HG03378 (cell line): ENCODE data around the gene ICAM1.
"Not testable (repeated sequence)": the region's sequence is repeated elsewhere in the genome, so short reads cannot be mapped to it uniquely, and the experiment has no call there.

ENCODE experiments used
- ATAC-seq: cut with Tn5 transposase; IDR thresholded peaks from one replicate; pipeline ENCODE4 v1.9.1; 2021; ENCODE audit warnings: mild to moderate bottlenecking, moderate library complexity; ENCODE audit not compliant: unreplicated experiment

ICAM1 gene

GRCh38 chr19:10270616-10271394 lies at the start of gene ICAM1:
Gene ICAM1 (plus strand): TSS chr19:10271120. CDS start chr19:10271160, 40 bp downstream.
- ATAC-seq, result peak; percentile 37

GRCh38 chr19:10222201-10222890 lies 48.6 kb upstream of the ICAM1 start:
- ATAC-seq, result no peak

- no peak for ATAC-seq
Measured at GRCh38 chr19:10223488-10224213, 47.3 kb upstream of the ICAM1 start.

GRCh38 chr19:10224337-10224736 lies 46.6 kb upstream of the ICAM1 start:
- ATAC-seq, result no peak

GRCh38 chr19:10226021-10226375 lies 44.9 kb upstream of the ICAM1 start:
- no peak for ATAC-seq

- no peak for ATAC-seq
Measured at GRCh38 chr19:10226376-10227025, 44.4 kb upstream of the ICAM1 start.

- ATAC-seq, result no peak
Measured at GRCh38 chr19:10227026-10227971, 43.6 kb upstream of the ICAM1 start.

- no peak for ATAC-seq
Measured at GRCh38 chr19:10228393-10228792, 42.5 kb upstream of the ICAM1 start.

- ATAC-seq, result no peak
Measured at GRCh38 chr19:10228920-10229319, 42.0 kb upstream of the ICAM1 start.

- ATAC-seq, result no peak
Measured at GRCh38 chr19:10230173-10230860, 40.6 kb upstream of the ICAM1 start.

GRCh38 chr19:10230861-10231611 lies 39.9 kb upstream of the ICAM1 start, which contains the start of gene S1PR2:
Gene S1PR2 (minus strand): TSS chr19:10231331. CDS start chr19:10224905, 6,426 bp downstream.
- ATAC-seq, result no peak

- no peak for ATAC-seq
Measured at GRCh38 chr19:10231612-10232228, 39.2 kb upstream of the ICAM1 start.

GRCh38 chr19:10233946-10234345 lies 37.0 kb upstream of the ICAM1 start:
- ATAC-seq, result no peak

GRCh38 chr19:10235003-10235402 lies 35.9 kb upstream of the ICAM1 start:
- ATAC-seq, result no peak

GRCh38 chr19:10235409-10235808 lies 35.5 kb upstream of the ICAM1 start:
- ATAC-seq, result not testable (repeated sequence)

- no peak for ATAC-seq
Measured at GRCh38 chr19:10237702-10238101, 33.2 kb upstream of the ICAM1 start.

GRCh38 chr19:10238172-10238783 lies 32.6 kb upstream of the ICAM1 start:
- no peak for ATAC-seq
